ENCODE data around the gene CAMK1D. TPM values are rescaled to one million over a fixed set of nuclear protein-coding genes. Genes with fewer than 3 reads are reported as not detected.

The CAMK1D gene
- total and polyA plus RNA-seq, 9 donors: 1.8 to 11.7 (median 5.5) TPM

- intact Hi-C loops (cut with DNase I): no loop called here
- WGBS, 3 donors: 88 to 95% (median 90%) methylated on average over 5 of the region's 5 CpGs
- Histone ChIP-seq H3K27ac (no peak overlapping the region), H3K9me3 (no peaks in the 10 kb centered on the region), H3K36me3 (no peaks in the 10 kb centered on the region), H3K4me1 (ENCODE audit: insufficient read depth) (no peaks in the 10 kb centered on the region), H3K27me3 (no peaks in the 10 kb centered on the region), H3K4me3 (no peak overlapping the region)
- no peak for DNase-seq
- TF ChIP-seq POLR2A (IDR thresholded peaks at IDR 0.05) (no peak), EP300 (IDR thresholded peaks at IDR 0.05) (no peak)
- TF ChIP-seq, protein P1, sequence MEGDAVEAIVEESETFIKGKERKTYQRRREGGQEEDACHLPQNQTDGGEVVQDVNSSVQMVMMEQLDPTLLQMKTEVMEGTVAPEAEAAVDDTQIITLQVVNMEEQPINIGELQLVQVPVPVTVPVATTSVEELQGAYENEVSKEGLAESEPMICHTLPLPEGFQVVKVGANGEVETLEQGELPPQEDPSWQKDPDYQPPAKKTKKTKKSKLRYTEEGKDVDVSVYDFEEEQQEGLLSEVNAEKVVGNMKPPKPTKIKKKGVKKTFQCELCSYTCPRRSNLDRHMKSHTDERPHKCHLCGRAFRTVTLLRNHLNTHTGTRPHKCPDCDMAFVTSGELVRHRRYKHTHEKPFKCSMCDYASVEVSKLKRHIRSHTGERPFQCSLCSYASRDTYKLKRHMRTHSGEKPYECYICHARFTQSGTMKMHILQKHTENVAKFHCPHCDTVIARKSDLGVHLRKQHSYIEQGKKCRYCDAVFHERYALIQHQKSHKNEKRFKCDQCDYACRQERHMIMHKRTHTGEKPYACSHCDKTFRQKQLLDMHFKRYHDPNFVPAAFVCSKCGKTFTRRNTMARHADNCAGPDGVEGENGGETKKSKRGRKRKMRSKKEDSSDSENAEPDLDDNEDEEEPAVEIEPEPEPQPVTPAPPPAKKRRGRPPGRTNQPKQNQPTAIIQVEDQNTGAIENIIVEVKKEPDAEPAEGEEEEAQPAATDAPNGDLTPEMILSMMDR (IDR thresholded peaks at IDR 0.05): no peak
These were observed 243.6 kb downstream of the CAMK1D start for GRCh38 chr10:12592967-12593366.

DNA sequence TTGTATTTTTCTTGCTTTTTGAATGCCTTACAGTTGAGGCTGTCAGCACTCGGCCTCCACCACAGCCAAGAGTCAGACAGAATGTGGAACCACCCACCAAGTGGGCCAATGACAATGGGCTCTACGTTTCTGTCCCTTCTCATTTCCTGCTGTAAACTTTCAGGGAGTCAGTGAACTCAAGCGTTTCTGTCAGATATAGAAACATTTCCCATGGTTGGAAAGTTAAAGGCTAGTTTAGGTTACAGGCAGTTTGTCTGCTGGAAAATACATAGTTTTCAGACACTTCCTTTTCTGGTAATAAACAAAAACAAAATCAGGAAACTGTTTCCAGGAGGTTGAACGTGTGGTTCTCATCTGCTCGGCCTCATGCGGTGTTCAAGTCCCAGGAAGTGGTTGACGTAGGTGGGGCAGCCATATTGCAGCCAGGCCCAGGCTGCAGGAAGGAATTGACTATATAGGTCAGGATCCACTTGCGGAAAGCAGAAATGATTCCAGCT lies 245.1 kb downstream of the CAMK1D start:
- DNase-seq: no peak
- no peak for TF ChIP-seq EP300 (IDR thresholded peaks at IDR 0.05)
- no peak for TF ChIP-seq POLR2A (IDR thresholded peaks at IDR 0.05)
- TF ChIP-seq, protein P1 (IDR thresholded peaks at IDR 0.05): no peak
- no peaks in the 10 kb centered on the region for H3K27me3 ChIP-seq
- H3K9me3 ChIP-seq: no peaks in the 10 kb centered on the region
- H3K4me1 ChIP-seq (ENCODE audit: insufficient read depth): no peaks in the 10 kb centered on the region
- H3K36me3 ChIP-seq: no peaks in the 10 kb centered on the region
- H3K27ac ChIP-seq: no peak overlapping the region
- 70 to 79% (median 72%) methylated on average over 8 of the region's 8 CpGs for WGBS, 3 donors
- intact Hi-C loops (cut with DNase I): no loop called here
- H3K4me3 ChIP-seq: no peak overlapping the region

DNA sequence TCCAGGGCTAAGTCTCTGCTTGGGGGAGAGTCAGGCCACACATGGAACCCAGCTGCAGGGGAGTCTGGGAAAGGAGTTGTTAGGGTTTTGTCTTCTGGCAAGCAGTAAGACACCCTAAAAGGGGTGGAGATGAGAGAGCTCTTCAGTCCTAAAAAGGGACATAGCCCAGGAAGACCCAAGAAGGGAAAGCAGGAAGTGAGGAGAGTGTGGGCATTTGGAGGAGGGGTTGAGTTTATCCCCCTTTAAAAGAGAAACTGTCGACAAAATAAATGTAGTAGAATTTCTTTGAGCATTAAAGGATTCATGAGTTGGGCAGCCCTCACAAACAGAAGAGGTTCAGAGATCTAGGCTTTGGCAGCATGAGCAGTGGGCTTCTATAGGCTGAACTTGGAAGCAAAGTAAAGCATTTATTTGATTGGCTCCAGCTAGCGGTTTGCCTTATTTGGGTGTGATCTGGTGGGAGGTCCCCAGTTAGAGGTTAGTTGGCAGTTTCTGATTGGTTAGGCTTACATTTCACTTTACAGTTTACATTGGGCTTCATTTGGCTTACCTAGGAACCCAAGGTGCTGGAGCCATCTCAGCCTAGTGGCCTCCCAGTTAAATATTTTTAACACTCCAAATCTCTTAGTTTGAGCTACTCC lies 246.7 kb downstream of the CAMK1D start:
- TF ChIP-seq POLR2A (IDR thresholded peaks at IDR 0.05) (no peak), EP300 (IDR thresholded peaks at IDR 0.05) (no peak)
- TF ChIP-seq, protein P1 (IDR thresholded peaks at IDR 0.05): no peak
- DNase-seq: no peak
- H3K9me3 ChIP-seq: no peaks in the 10 kb centered on the region
- intact Hi-C loops (cut with DNase I): no loop called here
- H3K36me3 ChIP-seq: no peaks in the 10 kb centered on the region
- H3K27me3 ChIP-seq: no peaks in the 10 kb centered on the region
- no peak overlapping the region for H3K27ac ChIP-seq
- no peak overlapping the region for H3K4me3 ChIP-seq
- 94 to 100% (median 96%) methylated on average over 2 of the region's 2 CpGs for WGBS, 3 donors
- H3K4me1 ChIP-seq (ENCODE audit: insufficient read depth): no peaks in the 10 kb centered on the region

DNA sequence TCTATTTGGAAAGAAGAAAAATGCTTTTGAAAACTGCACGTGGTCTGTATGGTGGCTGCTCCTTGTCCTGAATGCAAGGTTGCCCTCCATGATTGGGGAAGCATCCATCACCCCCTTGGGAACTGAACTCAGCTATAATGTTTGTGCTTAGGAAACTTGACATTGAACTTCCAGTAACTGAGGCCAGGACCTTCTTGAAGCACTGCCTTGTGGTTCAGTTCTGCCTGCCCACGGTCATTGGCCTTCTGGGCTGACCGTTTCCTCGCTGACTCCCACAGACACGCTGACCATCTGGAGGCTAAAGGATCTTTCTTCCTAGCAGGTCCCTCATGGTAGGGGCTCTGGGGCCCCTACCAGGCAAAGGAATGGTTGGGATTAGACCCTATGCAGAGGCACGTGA lies 247.8 kb downstream of the CAMK1D start:
- Histone ChIP-seq H3K27ac (no peak overlapping the region), H3K4me3 (no peak overlapping the region), H3K36me3 (no peaks in the 10 kb centered on the region), H3K4me1 (ENCODE audit: insufficient read depth) (no peaks in the 10 kb centered on the region), H3K27me3 (no peaks in the 10 kb centered on the region), H3K9me3 (no peaks in the 10 kb centered on the region)
- DNase-seq: no peak
- intact Hi-C loops (cut with DNase I): no loop called here
- WGBS, 3 donors: 80 to 90% (median 87%) methylated on average over 6 of the region's 6 CpGs
- TF ChIP-seq EP300 (IDR thresholded peaks at IDR 0.05) (no peak), POLR2A (IDR thresholded peaks at IDR 0.05) (no peak)
- TF ChIP-seq, protein P1 (IDR thresholded peaks at IDR 0.05): no peak
